HCT116 (cell line): ENCODE measurements around the gene ADRA2A. TPM values are rescaled to one million over a fixed set of nuclear protein-coding genes. Genes with fewer than 3 reads are reported as not detected.

Source experiments
- ATAC-seq: fragments of 200-7000 bp; cut with Tn5 transposase; 2 replicates; pipeline ENCODE4 v1.9.1; 2020; ENCODE audit warnings: mild to moderate bottlenecking, moderate library complexity
- BruUV-seq: library from RNA; stranded (reverse); fragments of 400-500 nt; replicated peaks from 2 replicates; lab custom pipeline; 2021; lab: Mats Ljungman, UMichigan
- CTCF ChIA-PET: fragments of 300-600 bp; sonication (Branson Sonifier 250); formaldehyde crosslinking; loops from one replicate; lab custom pipeline; 2021; ENCODE audit warnings: antibody characterized with exemption; lab: Charles Lee
- POLR2A ChIA-PET: fragments of 300-600, 350-600 bp; sonication (Branson Sonifier 250); formaldehyde crosslinking; loops from one replicate; lab custom pipeline; 2021; ENCODE audit warnings: antibody characterized with exemption; lab: Charles Lee
- RAD21 ChIA-PET, 2 experiments: fragments of 300-600 bp; sonication (Branson Sonifier 250); formaldehyde crosslinking; loops; one replicate each; lab custom pipeline; 2023; ENCODE audit warnings: low total read pairs in 2 of 2; ENCODE audit not compliant: uncharacterized antibody in 2 of 2, unreplicated experiment in 2 of 2, low non-redundant PET in 1 of 2; lab: Charles Lee
- DNase-seq: peaks from one replicate; pipeline ENCODE4 v3.0.0-alpha.2; 2010; ENCODE audit warnings: low read depth, low spot score
- H2AFZ ChIP-seq: fragments of 200-600 bp; shearing (Covaris generic), sonication (generic); 2 replicates; pipeline ENCODE4 v1.6.1; 2017; ENCODE audit warnings: low read depth, mixed run types, mixed read lengths, antibody characterized with exemption, low read length; ENCODE audit not compliant: poor library complexity, severe bottlenecking
- H3K27ac ChIP-seq: 2 replicates; pipeline ENCODE4 v1.5.1; 2012; ENCODE audit warnings: low read depth, low read length
- H3K27me3 ChIP-seq: fragments of 200-600 bp; sonication (generic); 2 replicates; pipeline ENCODE4 v1.6.1; 2016; ENCODE audit warnings: mixed run types, low read length, mixed read lengths; ENCODE audit not compliant: insufficient read depth
- H3K36me3 ChIP-seq, 2 experiments: fragments of 200-500 bp in 1 of 2; fragments of 200-600 bp in 1 of 2; sonication (Bioruptor generic) in 1 of 2; sonication (generic) in 1 of 2; 2 replicates each; pipeline versions ENCODE4 v1.5.1 to v1.6.1; 2014 to 2016; ENCODE audit warnings: low read length in 2 of 2, inconsistent platforms in 1 of 2, mixed read lengths in 1 of 2, mixed run types in 1 of 2; ENCODE audit not compliant: insufficient read depth in 2 of 2, control insufficient read depth in 1 of 2
- H3K4me1 ChIP-seq, 2 experiments: fragments of 200-600 bp in 1 of 2; sonication (generic) in 1 of 2; 2 replicates each; pipeline versions ENCODE4 v1.5.1 to v1.6.1; 2012 to 2017; ENCODE audit warnings: low read length in 2 of 2, inconsistent platforms in 1 of 2, mild to moderate bottlenecking in 1 of 2, mixed read lengths in 1 of 2, mixed run types in 1 of 2, moderate library complexity in 1 of 2; ENCODE audit not compliant: insufficient read depth in 2 of 2, control insufficient read depth in 1 of 2
- H3K4me2 ChIP-seq: fragments of 200-600 bp; sonication (generic); 2 replicates; pipeline ENCODE4 v1.6.1; 2017; ENCODE audit warnings: mixed run types, low read length, mixed read lengths
- H3K4me3 ChIP-seq, 2 experiments: fragments of 200-600 bp in 1 of 2; sonication (generic) in 1 of 2; replicated peaks in 1 of 2; 2 replicates each; pipeline ENCODE4 v1.5.1; 2011 to 2016; ENCODE audit warnings: low read length in 2 of 2, control low read depth in 1 of 2, low read depth in 1 of 2, mild to moderate bottlenecking in 1 of 2, mixed read lengths in 1 of 2, mixed run types in 1 of 2
- H3K79me2 ChIP-seq: fragments of 200-600 bp; sonication (generic); 2 replicates; pipeline ENCODE4 v1.6.1; 2017; ENCODE audit warnings: mild to moderate bottlenecking, mixed run types, low read length, moderate library complexity, mixed read lengths; ENCODE audit not compliant: insufficient read depth
- H3K9ac ChIP-seq: fragments of 200-600 bp; sonication (generic); 2 replicates; pipeline ENCODE4 v1.6.1; 2016; ENCODE audit warnings: low read length, mixed read lengths
- H3K9me2 ChIP-seq: fragments of 200-600 bp; sonication (generic), shearing (Covaris generic); 2 replicates; pipeline ENCODE4 v1.6.1; 2017; ENCODE audit warnings: mixed run types, mild to moderate bottlenecking, moderate library complexity; ENCODE audit not compliant: insufficient read depth
- H3K9me3 ChIP-seq, 2 experiments: fragments of 200-500 bp in 1 of 2; fragments of 200-600 bp in 1 of 2; sonication (Bioruptor generic) in 1 of 2; sonication (generic) in 1 of 2; 2 replicates each; pipeline ENCODE4 v1.6.1; 2014 to 2017; ENCODE audit warnings: low read length in 2 of 2, mixed read lengths in 2 of 2, inconsistent platforms in 1 of 2, low read depth in 1 of 2, mild to moderate bottlenecking in 1 of 2, mixed run types in 1 of 2, moderate library complexity in 1 of 2; ENCODE audit not compliant: control insufficient read depth in 1 of 2, insufficient read depth in 1 of 2
- H4K20me1 ChIP-seq: fragments of 200-600 bp; sonication (generic), shearing (Covaris generic); 2 replicates; pipeline ENCODE4 v1.6.1; 2017; ENCODE audit warnings: mixed run types, mild to moderate bottlenecking, moderate library complexity; ENCODE audit not compliant: insufficient read depth
- EGR1 ChIP-seq: IDR thresholded peaks from 2 replicates; pipeline ENCODE4 v1.6.1; 2012; ENCODE audit warnings: low read depth
- ELF1 ChIP-seq: IDR thresholded peaks from 2 replicates; pipeline ENCODE4 v1.6.1; 2012; ENCODE audit warnings: low read depth, borderline replicate concordance
- EZH2 ChIP-seq: fragments of 200-600 bp; sonication (generic); IDR thresholded peaks from 2 replicates; pipeline ENCODE4 v1.6.1; 2017; ENCODE audit warnings: antibody characterized with exemption, mixed run types
- EZH2phosphoT487 ChIP-seq: fragments of 200-600 bp; IDR thresholded peaks from 2 replicates; pipeline ENCODE4 v1.6.1; 2018; ENCODE audit warnings: antibody characterized with exemption, borderline replicate concordance
- FOSL1 ChIP-seq: IDR thresholded peaks from 2 replicates; pipeline ENCODE4 v1.6.1; 2012; ENCODE audit warnings: low read depth
- POLR2A ChIP-seq: IDR thresholded peaks from 2 replicates; pipeline ENCODE4 v1.7.0; 2011; ENCODE audit warnings: borderline replicate concordance; ENCODE audit not compliant: insufficient read depth, insufficient read length; ENCODE audit errors: extremely low read depth
- POLR2AphosphoS5 ChIP-seq: IDR thresholded peaks from 2 replicates; pipeline ENCODE4 v1.6.1; 2011; ENCODE audit warnings: mild to moderate bottlenecking, low read depth, low read length, moderate library complexity
- RAD21 ChIP-seq: IDR thresholded peaks from 2 replicates; pipeline ENCODE4 v1.6.1; 2012; ENCODE audit warnings: low read depth, mild to moderate bottlenecking
- REST ChIP-seq: IDR thresholded peaks from 2 replicates; pipeline ENCODE4 v1.6.1; 2012; ENCODE audit warnings: low read depth
- SIN3A ChIP-seq: IDR thresholded peaks from 2 replicates; pipeline ENCODE4 v1.6.1; 2012; ENCODE audit warnings: low read depth
- SRF ChIP-seq: IDR thresholded peaks from 2 replicates; pipeline ENCODE4 v1.6.1; 2012; ENCODE audit warnings: low read depth
- TCF7L2 ChIP-seq: IDR thresholded peaks from 2 replicates; pipeline ENCODE4 v1.7.0; 2011; ENCODE audit warnings: borderline replicate concordance, inconsistent platforms; ENCODE audit not compliant: insufficient read depth, insufficient read length; ENCODE audit errors: extremely low read depth
- YY1 ChIP-seq: IDR thresholded peaks from 2 replicates; pipeline ENCODE4 v1.6.1; 2011; ENCODE audit warnings: low read length, low read depth, moderate library complexity, mild to moderate bottlenecking; ENCODE audit not compliant: insufficient replicate concordance; ENCODE audit errors: extremely low read depth
- ZFX ChIP-seq: fragments of 450-650 bp; IDR thresholded peaks from 2 replicates; pipeline ENCODE4 v1.6.1; 2017
- ZNF274 ChIP-seq: fragments of 200-500 bp; sonication (Bioruptor generic); IDR thresholded peaks from 2 replicates; pipeline ENCODE4 v1.6.1; 2014; ENCODE audit warnings: mild to moderate bottlenecking, low read depth, low read length, inconsistent platforms
- intact Hi-C: fragments of 100-400 bp; cut with micrococcal nuclease; formaldehyde crosslinking; loops from 2 replicates; pipeline ENCODE4 v1.10.0; 2022
- total RNA-seq: library from RNA; stranded (reverse); gene quantifications from one replicate; pipeline ENCODE4 v1.2.1, GENCODE V29; 2021; ENCODE audit not compliant: unreplicated experiment
- TF ChIP-seq, protein P1 (sequence below): IDR thresholded peaks from 2 replicates; pipeline ENCODE4 v1.6.1; 2012

The ADRA2A gene
- total RNA-seq, 1 experiment from 2014 or later = 0.15 TPM

GRCh38 chr10:111101796-111102195, 25.0 kb downstream of the ADRA2A start:
- Histone ChIP-seq H3K27me3 (peaks cover 25% of the 10 kb centered on the region), H3K36me3 (no peaks in the 10 kb centered on the region), H3K4me2 (no peak overlapping the region), H3K27ac (no peak overlapping the region), H3K9ac (no peak overlapping the region), H4K20me1 (no peaks in the 10 kb centered on the region), H3K9me2 (no peaks in the 10 kb centered on the region), H3K79me2 (no peaks in the 10 kb centered on the region), H2AFZ (no peak overlapping the region)
- ChIA-PET POLR2A (no interaction called here), RAD21 (no interaction called here)
- intact Hi-C loops = no loop called here
- DNase-seq = no peak
- BruUV-seq = no TSS peak
- TF ChIP-seq ZFX = no peak
- TF ChIP-seq POLR2AphosphoS5 = no peak
- TF ChIP-seq, protein P1, sequence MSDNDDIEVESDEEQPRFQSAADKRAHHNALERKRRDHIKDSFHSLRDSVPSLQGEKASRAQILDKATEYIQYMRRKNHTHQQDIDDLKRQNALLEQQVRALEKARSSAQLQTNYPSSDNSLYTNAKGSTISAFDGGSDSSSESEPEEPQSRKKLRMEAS = no peak
- TF ChIP-seq RAD21 = no peak
- TF ChIP-seq FOSL1 = no peak
- no peak for TF ChIP-seq SIN3A
- TF ChIP-seq POLR2A = no peak
- TF ChIP-seq EZH2 = no peak
- no peak for TF ChIP-seq REST
- TF ChIP-seq EGR1 = no peak
- no peak for TF ChIP-seq ELF1
- no peak for TF ChIP-seq EZH2phosphoT487
- TF ChIP-seq SRF = no peak
- TF ChIP-seq TCF7L2 = no peak
- no peak for TF ChIP-seq YY1
- no peak for TF ChIP-seq ZNF274
- TF ChIP-seq, all 23 proteins: peak for 0
- no peak for ATAC-seq
- Histone ChIP-seq H3K4me3 (no peak overlapping the region), H3K4me1 (peaks cover 0 to 7% of the 10 kb centered on the region in 2 experiments; a peak in 2 of 4 replicates), H3K9me3 (no peaks in the 10 kb centered on the region)
- CTCF ChIA-PET = interaction anchor here (1.1 kb wide), 1 partner anchor 243 kb away, joined by 3 read pairs; no protein-coding TSS in a partner anchor
